ENCODE data around the gene CRYL1.

The CRYL1 gene

GRCh38 chr13:20526664-20527063, 1.0 kb upstream of the CRYL1 start:
- no peak for DNase-seq

GRCh38 chr13:20525144-20525600, 485 bp downstream of the CRYL1 start:
- DNase-seq, result no peak

DNA sequence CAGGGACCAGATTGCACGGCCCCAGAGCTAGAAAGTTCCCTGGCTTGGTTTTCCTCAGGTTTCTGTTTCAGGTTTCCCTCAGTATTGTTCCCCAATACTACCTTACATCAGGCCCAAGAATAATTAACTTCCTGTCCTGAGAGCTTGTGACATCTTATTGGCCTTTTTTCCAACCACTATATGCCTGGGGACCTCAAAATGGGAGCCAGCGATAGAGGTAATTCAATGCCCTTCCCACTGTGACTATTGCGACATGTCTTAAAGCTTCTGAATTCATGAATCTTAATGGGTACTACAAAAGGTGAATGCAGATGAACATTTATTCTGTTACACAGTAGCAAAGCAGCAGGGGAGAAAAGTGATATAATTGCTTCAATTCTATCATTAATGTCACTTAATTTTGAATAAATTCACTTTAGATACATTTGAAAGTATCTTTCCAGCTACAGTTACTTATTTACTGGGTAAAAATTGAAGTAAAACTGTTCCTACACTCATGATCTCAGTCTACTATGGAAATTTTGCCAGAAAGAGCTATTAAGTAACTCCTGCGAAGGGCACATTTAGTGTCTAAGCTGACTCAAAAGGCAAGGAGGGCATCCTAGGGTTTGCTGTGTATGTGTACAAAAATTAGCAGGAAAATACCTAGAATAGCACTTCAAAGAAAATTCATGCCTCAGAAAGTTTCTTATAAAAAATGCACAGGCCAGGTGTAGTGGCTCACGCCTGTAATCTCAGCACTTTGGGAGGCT, 4.1 kb downstream of the CRYL1 start:
- no peak for DNase-seq

DNA sequence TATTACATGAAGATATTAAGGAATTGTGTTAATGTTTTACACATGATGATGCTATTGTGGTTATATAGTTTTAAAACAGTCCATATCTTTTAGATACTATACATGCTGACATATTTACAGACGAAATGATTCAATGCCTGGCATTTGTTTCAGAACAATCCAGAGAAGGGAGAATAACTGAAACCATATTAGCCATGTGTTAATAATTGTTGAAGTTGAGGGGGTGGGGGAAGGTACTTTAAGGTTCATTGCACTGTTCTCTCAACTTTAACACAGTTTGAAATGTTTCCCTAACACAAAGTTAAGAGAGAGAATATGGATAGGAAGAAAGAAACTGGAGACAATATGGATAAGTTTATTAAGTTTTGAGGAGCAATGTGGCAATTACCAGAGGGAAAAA, 5.8 kb downstream of the CRYL1 start:
- no peak for DNase-seq

DNA sequence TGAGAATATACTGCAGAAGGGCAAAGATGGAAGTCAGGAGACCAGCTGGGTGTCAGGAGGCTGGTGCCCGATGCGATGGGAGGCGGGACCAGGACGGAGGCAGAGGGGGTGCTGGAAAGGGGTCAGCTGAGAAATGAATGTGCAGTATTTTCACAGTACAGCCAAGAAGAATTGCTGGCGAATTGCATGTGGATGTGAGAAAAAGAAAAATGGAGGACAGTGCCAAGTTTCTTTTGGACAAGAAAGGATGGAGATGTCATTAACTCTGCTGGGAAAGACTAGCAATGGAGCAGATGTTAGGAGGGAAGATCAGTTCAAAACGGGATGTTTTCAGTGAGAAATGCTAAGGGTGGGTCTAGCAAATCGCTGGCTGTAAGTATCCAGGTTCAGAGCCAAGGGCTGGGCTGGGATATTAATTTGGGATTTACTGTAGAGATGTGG, 7.0 kb downstream of the CRYL1 start:
- DNase-seq, result no peak

- DNase-seq, result no peak
These were observed 10.8 kb downstream of the CRYL1 start for GRCh38 chr13:20514866-20515265.

GRCh38 chr13:20513466-20513995, 12.1 kb downstream of the CRYL1 start:
- DNase-seq, result no peak

DNA sequence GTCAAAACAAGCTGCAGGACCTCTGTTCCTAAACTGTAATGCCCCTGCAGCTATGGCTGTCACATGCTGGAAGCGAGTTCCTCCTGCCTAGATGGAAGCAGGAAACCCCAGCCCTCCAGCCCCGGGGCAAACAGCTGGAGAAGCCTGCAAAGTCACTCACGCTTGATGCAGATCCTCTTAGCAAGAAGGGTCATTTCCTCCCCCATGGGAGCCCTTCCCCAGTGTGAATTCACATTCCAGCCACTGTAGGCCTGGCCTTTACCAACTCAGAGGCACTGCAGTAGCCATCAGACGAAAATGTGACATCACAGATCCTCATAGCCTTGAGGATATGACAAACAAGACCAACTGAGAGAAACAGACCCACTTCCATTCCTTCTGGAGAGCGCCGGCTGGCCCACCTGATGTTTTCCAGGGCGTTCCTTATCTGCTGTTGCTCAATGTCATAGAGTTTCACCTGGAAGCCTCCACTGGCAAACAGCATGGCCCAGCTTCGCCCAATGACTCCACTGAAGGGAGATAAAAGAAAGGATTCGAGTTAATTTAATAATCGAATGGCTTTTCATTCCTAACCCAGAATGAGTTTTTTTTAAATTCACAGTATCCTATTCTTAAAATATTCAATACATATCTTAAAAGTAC, 13.5 kb downstream of the CRYL1 start:
- DNase-seq, result no peak

DNA sequence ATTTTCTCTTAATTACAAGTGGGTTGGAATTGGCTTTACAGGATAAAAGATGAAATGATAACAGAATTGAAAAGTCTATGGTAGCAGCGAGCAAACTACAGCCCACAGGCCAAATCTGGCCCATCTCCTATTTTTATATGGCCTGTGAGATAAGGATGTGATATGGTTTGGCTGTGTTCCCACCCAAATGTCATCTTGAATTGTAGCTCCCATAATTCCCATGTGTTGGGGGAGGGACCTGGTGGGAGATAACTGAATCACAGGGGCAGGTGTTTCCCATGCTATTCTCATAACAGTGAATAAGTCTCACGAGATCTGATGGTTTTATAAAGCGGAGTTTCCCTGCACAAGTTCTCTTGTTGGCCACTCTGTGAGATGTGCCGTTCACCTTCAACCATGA, 19.0 kb downstream of the CRYL1 start:
- no peak for DNase-seq

DNA sequence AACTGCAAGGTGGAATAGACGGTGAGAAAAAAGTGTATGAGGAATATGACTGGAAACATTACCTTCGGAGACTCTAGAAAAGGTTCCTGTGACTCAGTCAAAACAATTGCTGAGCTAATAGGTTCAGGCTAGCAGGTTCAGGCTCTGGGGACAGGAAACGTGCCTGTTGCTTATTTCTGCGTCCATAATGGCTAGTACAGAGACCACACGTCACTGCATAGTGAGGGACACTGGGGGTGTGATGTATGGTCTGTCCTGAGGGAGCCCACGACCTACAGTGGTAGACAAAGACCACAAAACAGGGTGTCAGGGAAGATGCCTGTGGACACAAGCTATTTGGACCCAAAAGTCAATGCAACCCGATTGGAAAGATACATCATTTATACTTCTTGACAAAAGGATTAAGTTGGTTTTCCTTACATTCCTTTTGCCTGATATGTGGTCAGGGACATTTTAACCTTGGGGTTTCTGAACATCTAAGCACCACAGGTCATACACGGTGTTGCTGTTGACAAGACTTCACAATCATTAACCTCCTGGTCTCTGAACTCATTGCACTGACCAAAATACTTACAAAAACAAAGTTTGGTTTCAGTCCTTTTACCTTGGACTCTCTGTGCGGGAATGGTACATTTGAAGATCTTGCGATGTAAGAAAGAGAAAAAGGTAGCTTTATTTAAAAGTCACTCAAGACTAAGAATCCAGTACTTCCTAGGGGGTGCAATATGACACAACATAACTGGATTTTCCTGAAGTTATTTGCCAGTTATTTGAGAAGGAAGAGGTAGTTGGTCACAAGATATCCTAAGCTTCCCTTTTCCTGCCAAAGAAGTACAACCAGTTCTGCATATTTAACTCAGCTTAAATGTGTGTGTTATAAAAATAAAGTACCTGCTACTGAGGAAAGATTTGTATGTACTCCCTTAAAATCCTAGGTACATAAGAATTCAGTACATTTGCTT, 20.0 kb downstream of the CRYL1 start:
- DNase-seq, result no peak

DNA sequence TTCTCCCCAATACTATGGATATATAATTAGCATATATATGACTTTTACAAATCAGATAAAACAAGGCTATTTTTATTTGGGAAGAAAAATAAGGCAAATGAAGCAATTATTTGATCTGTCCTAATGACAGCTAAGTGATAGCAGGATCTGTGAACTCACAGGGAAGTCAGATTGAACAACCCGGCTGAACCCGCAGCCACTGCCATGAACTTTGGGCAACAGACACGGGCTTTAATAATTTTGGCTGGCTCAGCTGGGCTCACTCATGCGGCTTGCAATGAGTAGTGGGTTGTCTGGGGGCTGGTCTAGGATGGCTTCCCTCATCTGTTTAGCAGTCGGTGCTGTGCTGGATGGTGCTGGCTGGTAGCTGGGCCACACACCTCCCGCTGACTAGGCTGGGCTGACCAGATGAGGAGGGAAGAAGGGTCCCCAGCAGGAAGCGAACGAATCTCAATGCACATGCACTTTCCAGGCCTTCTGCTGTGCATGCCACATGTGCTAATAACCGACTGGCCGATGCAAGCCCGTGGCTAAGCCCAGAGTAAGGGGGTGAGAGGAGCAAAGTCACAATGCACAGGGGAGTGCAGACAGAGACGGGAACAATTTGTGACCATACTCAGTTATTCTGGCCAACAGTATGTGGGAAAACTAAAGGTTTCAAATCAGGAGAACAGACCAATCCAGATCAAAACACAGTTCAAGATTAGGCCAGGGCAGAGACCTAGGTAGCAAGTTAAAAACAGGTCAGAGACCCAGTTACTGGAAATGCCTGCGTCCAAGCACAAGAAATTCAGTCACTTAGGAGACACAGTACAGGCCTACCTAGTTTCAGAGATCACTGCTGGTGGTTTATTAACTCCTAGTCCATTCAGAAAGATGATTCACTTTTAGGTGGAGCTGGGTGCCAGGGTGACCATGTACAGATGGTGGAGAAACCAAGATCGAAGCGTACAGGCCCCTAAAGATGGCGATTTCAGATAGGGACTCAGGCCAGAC, 22.3 kb downstream of the CRYL1 start:
- DNase-seq, result no peak

DNA sequence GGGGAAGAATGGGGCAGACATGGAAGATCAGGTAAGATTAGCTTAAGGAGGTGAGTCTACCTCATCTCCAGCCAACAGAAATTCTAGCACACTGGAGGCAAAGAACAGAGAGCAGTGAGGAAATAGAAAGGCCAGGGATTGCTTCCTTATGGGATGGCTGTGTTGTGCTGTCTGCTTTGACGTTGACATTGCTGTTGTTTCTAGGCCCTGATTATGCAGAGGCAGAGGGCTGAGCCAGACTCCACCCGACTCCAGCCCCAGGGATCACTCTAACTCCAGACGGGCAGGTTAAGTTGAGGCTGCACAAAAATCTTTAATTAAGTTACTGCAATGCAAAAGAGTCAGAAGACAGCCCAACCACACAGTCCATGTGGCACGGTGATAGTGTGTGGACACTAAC, 24.1 kb downstream of the CRYL1 start:
- DNase-seq, result no peak

GRCh38 chr13:20501120-20501519, 24.5 kb downstream of the CRYL1 start:
- DNase-seq, result no peak

DNA sequence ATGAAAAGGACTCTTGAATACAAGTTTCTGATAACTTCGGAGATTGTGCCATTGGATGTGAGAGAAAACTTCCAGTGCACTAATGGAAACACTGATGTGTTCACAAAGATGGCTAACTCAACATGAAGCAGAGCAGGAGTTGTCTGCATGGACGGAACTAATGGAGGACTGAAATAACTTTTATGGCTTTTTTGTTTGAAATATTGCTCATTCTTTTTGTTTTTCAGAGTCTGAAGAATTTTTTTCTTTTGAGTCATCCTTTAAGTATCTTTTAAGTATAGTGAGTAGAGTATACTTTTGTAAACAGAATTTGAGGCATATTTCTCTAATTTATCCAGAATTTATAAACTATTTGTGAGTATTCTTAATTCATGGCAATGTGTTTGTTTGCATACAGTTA, 25.7 kb downstream of the CRYL1 start:
- no peak for DNase-seq

DNA sequence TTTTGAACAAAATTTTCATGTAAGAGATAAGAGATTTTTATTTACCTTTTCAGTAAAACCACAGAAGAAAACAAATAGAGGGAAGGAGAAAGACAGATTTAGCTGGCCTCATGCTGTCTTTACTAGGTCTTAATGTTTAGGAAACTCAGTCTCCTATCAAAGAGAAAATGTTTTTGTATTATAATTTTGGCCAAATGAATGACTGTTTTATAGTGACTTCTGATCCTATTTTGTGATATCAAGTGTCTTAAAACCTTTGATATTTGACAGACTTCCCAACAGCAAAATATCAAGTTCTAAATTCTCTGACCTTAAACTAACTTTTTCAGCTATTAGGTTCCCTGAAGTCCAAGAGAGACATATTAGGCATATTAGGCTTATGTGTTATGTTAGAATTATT, 27.0 kb downstream of the CRYL1 start:
- no peak for DNase-seq

DNA sequence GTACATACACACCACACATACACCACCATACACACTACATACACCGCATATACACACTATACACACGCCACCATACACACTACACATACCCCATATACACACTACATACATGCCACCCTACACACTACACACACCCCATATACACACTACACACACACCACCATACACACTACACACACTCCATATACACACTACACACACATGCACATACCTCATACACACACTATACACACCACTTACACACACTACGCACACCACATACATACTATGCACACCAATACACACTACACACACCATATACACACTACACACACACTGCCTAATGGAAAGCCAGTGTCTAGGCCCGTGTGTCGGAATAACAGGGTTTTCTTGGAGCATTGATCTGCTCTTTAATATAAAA, 27.5 kb downstream of the CRYL1 start:
- DNase-seq, result no peak

DNA sequence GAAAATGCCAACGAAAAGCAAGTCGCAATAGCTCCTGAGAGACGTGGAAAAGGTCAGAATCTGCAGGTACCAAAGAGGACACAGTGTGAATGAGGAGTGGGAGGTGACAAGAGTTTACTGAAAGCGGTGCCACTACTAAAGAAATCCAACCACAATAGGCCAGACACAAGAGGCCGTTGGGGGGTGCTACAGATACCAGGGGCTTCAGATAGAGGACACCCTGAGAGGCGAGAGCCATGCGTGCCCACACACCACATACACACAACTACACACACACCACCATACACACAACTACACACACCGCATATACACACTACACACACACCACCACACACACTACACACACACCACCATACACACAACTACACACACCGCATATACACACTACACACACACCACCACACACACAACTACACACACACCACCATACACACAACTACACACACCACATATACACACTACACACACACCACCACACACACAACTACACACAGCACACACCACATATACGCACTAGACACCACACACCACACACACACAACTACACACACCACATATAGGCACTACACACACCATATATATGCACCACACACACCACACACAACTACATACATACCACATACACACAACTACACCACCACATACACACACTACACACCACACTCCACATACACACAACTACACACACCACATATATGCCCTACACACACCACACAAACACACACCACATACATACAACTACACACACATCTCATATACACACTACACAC, 28.5 kb downstream of the CRYL1 start:
- no peak for DNase-seq

DNA sequence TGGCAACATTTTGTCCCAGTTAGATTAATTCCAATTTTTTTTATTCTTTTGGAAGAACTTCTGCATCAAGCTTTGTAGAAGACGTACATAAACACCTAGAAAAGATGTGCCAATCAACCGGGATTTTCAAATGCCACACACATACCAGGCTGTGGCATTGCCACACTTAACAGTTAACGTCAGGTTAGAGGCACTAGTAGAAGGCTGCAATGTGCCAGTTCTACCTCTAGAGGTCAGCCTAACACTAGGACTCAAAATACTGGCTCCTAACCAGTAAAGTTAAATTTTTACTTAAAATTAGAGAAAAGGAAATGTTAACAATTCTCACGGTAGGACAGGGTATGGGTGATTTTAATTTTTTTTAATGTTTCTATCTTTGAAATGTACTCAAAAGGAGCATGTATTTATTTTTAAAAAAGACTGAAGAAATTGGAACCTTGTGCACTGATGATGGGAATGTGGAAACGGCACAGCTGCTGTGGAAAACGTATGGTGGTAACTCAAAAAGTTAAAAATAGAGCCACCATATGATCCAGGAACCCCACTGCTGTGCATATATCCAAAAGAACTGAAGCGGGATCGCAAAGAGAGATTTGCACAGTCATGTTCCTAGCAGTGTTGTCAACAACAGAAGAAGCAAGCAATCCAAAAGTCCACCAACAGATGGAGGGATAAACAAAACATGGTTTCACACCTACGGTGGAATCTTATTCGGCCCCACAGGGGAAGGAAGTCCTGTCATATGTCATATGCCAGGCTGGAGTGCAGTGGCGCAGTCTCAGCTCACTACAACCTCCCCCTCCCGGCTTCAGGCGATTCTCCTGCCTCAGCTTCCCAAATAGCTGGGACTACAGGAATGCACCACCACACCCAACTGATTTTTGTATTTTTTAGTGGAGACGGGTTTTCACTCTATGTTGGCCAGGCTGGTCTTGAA, 30.3 kb downstream of the CRYL1 start:
- no peak for DNase-seq

GRCh38 chr13:20494656-20495055, 31.0 kb downstream of the CRYL1 start:
- no peak for DNase-seq

DNA sequence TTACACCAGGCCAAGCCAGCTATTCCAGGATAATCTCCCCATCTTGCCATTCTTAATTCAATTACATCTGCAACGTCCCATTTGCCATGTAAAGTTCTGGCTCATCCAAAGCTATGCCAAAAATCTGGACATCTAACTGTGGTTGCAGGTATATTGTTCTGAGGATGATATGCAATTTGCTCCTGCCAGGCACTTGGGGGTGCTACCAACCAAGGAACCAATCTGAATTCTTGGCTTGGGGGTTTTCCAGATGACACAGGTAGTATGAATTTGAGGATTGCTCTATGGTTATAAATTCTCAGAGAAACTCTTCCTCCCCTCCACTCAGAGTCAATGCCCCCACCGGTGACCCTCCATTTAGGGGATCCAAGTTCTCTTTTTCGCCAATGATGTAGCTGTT, 33.0 kb downstream of the CRYL1 start:
- no peak for DNase-seq
